H9 (cell line): Measurements from ENCODE around the gene LRRFIP2. TPM values are rescaled to one million over a fixed set of nuclear protein-coding genes. Genes with fewer than 3 reads are reported as not detected.

Experiments
- DNase-seq: peaks from one replicate; pipeline ENCODE4 v3.0.0-alpha.2; 2017
- H2AFZ ChIP-seq: one replicate; pipeline ENCODE4 v1.6.1; 2013; ENCODE audit warnings: mild to moderate bottlenecking, low read length, control low read depth, moderate library complexity
- H2AK5ac ChIP-seq: 2 replicates; pipeline ENCODE4 v1.6.1; 2013; ENCODE audit warnings: low read length, control low read depth, mixed read lengths; ENCODE audit not compliant: insufficient read length
- H2BK120ac ChIP-seq: one replicate; pipeline ENCODE4 v1.6.1; 2013; ENCODE audit warnings: low read depth, mild to moderate bottlenecking, low read length, control low read depth, inconsistent platforms; ENCODE audit not compliant: poor library complexity, severe bottlenecking
- H2BK12ac ChIP-seq: 2 replicates; pipeline ENCODE4 v1.6.1; 2013; ENCODE audit warnings: low read length, control low read depth, mixed read lengths, low read depth; ENCODE audit not compliant: insufficient read length
- H2BK15ac ChIP-seq: 2 replicates; pipeline ENCODE4 v1.6.1; 2013; ENCODE audit warnings: low read depth, low read length, control low read depth
- H2BK20ac ChIP-seq: one replicate; pipeline ENCODE4 v1.6.1; 2013; ENCODE audit warnings: low read depth, mild to moderate bottlenecking, low read length, control low read depth, inconsistent platforms; ENCODE audit not compliant: poor library complexity, severe bottlenecking
- H2BK5ac ChIP-seq: 2 replicates; pipeline ENCODE4 v1.6.1; 2013; ENCODE audit warnings: low read length, control low read depth, mixed read lengths; ENCODE audit not compliant: insufficient read length
- H3K14ac ChIP-seq: 2 replicates; pipeline ENCODE4 v1.6.1; 2013; ENCODE audit warnings: low read length, control low read depth; ENCODE audit not compliant: insufficient read depth
- H3K18ac ChIP-seq: 2 replicates; pipeline ENCODE4 v1.6.1; 2013; ENCODE audit warnings: low read depth, mild to moderate bottlenecking, mixed read lengths, low read length, control low read depth; ENCODE audit not compliant: insufficient read length
- H3K23ac ChIP-seq: 2 replicates; pipeline ENCODE4 v1.6.1; 2013; ENCODE audit warnings: low read length, control low read depth, mixed read lengths, low read depth; ENCODE audit not compliant: insufficient read length
- H3K23me2 ChIP-seq: 2 replicates; pipeline ENCODE4 v1.6.1; 2013; ENCODE audit warnings: low read depth, mild to moderate bottlenecking, mixed read lengths, low read length, control low read depth; ENCODE audit not compliant: insufficient read length, poor library complexity, severe bottlenecking
- H3K27ac ChIP-seq: 2 replicates; pipeline ENCODE4 v1.5.1; 2013; ENCODE audit warnings: low read length, control low read depth, mixed read lengths, low read depth; ENCODE audit not compliant: insufficient read length
- H3K27me3 ChIP-seq: 2 replicates; pipeline ENCODE4 v1.6.1; 2013; ENCODE audit warnings: low read length, control low read depth, inconsistent platforms; ENCODE audit not compliant: insufficient read depth
- H3K4ac ChIP-seq: 2 replicates; pipeline ENCODE4 v1.6.1; 2013; ENCODE audit warnings: low read depth, mild to moderate bottlenecking, control low read depth, inconsistent platforms, low read length, moderate library complexity
- H3K4me1 ChIP-seq: 2 replicates; pipeline ENCODE4 v1.6.1; 2013; ENCODE audit warnings: low read length, control low read depth, inconsistent platforms; ENCODE audit not compliant: insufficient read depth
- H3K4me2 ChIP-seq: 2 replicates; pipeline ENCODE4 v1.6.1; 2013; ENCODE audit warnings: low read length, control low read depth, mixed read lengths; ENCODE audit not compliant: insufficient read length, insufficient read depth
- H3K56ac ChIP-seq: 2 replicates; pipeline ENCODE4 v1.6.1; 2013; ENCODE audit warnings: low read depth, mild to moderate bottlenecking, mixed read lengths, low read length, control low read depth; ENCODE audit not compliant: insufficient read length
- H3K79me1 ChIP-seq: 2 replicates; pipeline ENCODE4 v1.6.1; 2013; ENCODE audit warnings: low read depth, mild to moderate bottlenecking, moderate library complexity, low read length, control low read depth, inconsistent platforms; ENCODE audit not compliant: insufficient read depth, poor library complexity, severe bottlenecking
- H3K79me2 ChIP-seq: 2 replicates; pipeline ENCODE4 v1.6.1; 2013; ENCODE audit warnings: low read length, control low read depth, inconsistent platforms; ENCODE audit not compliant: insufficient read depth
- H3K9ac ChIP-seq: 2 replicates; pipeline ENCODE4 v1.6.1; 2013; ENCODE audit warnings: low read length, control low read depth, mixed read lengths; ENCODE audit not compliant: insufficient read length; ENCODE audit errors: extremely low read depth
- H3K9me3 ChIP-seq: one replicate; pipeline ENCODE4 v1.6.1; 2013; ENCODE audit warnings: low read depth, low read length, inconsistent platforms; ENCODE audit not compliant: control insufficient read depth
- H3T11ph ChIP-seq: one replicate; pipeline ENCODE4 v1.6.1; 2013; ENCODE audit warnings: mild to moderate bottlenecking, low read length, control low read depth, inconsistent platforms
- H4K20me1 ChIP-seq: one replicate; pipeline ENCODE4 v1.6.1; 2013; ENCODE audit not compliant: control insufficient read depth, insufficient read length, insufficient read depth
- H4K5ac ChIP-seq: 2 replicates; pipeline ENCODE4 v1.6.1; 2013; ENCODE audit warnings: low read depth, mild to moderate bottlenecking, mixed read lengths, low read length, control low read depth; ENCODE audit not compliant: insufficient read length
- H4K8ac ChIP-seq: replicated peaks from 2 replicates; pipeline ENCODE4 v1.6.1; 2013; ENCODE audit warnings: low read length, control low read depth, mixed read lengths, low read depth; ENCODE audit not compliant: insufficient read length
- H4K91ac ChIP-seq: 2 replicates; pipeline ENCODE4 v1.6.1; 2013; ENCODE audit warnings: low read depth, mild to moderate bottlenecking, moderate library complexity, mixed read lengths, low read length, control low read depth; ENCODE audit not compliant: insufficient read length
- H3K27ac Mint-ChIP-seq, 3 experiments: 2 replicates in 2 of 3; 3 replicates in 1 of 3; pipeline ENCODE4 v1.8.0; 2020 to 2021; ENCODE audit warnings: mixed read lengths in 3 of 3, mild to moderate bottlenecking in 1 of 3, moderate library complexity in 1 of 3
- H3K27me3 Mint-ChIP-seq: 2 replicates; pipeline ENCODE4 v1.8.0; 2021; ENCODE audit warnings: low read depth, mild to moderate bottlenecking, moderate library complexity, mixed read lengths
- H3K36me3 Mint-ChIP-seq, 3 experiments: 2 replicates in 2 of 3; 3 replicates in 1 of 3; pipeline ENCODE4 v1.8.0; 2020 to 2021; ENCODE audit warnings: low read depth in 3 of 3, mixed read lengths in 3 of 3; ENCODE audit not compliant: insufficient read depth in 1 of 3
- H3K4me1 Mint-ChIP-seq, 2 experiments: 2 replicates each; pipeline ENCODE4 v1.8.0; 2020; ENCODE audit warnings: mixed read lengths in 2 of 2
- H3K4me3 Mint-ChIP-seq, 2 experiments: 2 replicates in 1 of 2; 3 replicates in 1 of 2; pipeline ENCODE4 v1.8.0; 2020 to 2021; ENCODE audit warnings: mild to moderate bottlenecking in 2 of 2, mixed read lengths in 2 of 2, moderate library complexity in 1 of 2
- H3K9me3 Mint-ChIP-seq, 2 experiments: 2 replicates in 1 of 2; 3 replicates in 1 of 2; pipeline ENCODE4 v1.8.0; 2020; ENCODE audit warnings: mild to moderate bottlenecking in 2 of 2, mixed read lengths in 2 of 2, moderate library complexity in 1 of 2
- CTCF ChIP-seq: fragments of 200-600 bp; sonication (generic); conservative IDR thresholded peaks from 3 replicates; pipeline ENCODE4 v1.8.0; 2021; ENCODE audit warnings: antibody characterized with exemption, mild to moderate bottlenecking
- WGBS: extraction: QIAGEN DNeasy Blood & Tissue Kit; methylation state at CpG from one replicate; pipeline ENCODE4 v1.1.7; 2013; ENCODE audit warnings: missing lambda C conversion rate, low lambda C conversion rate, mixed read lengths; ENCODE audit not compliant: insufficient read length; ENCODE audit errors: extremely low coverage; 5-methylcytosine and 5-hydroxymethylcytosine counted together
- total RNA-seq: library from RNA; stranded (reverse); gene quantifications from 2 replicates; pipeline ENCODE4 v1.2.1, GENCODE V29; 2021

The LRRFIP2 gene
- total RNA-seq, 1 experiment from 2014 or later: 30.7 TPM

DNA sequence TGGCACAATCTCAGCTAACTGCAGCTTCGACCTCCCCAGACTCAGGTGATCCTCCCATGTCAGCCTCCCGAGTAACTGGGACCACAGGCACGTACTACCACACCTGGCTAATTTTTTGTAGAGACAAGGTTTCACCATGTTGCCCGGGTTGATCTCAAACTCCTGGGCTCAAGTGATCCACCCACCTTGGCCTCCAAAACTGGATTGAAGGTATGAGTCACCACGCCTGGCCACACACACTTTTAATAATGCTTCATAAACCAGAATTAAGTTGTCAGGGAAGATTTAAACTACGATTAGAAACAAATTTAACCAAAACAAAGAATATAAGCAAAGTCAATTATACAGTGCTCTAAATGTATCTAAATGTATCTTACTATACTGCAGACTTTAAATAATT, 87.5 kb downstream of the LRRFIP2 start:
- no peak overlapping the region for H2BK12ac ChIP-seq
- H3T11ph ChIP-seq: no peak overlapping the region
- TF ChIP-seq CTCF: no peak
- no peaks in the 10 kb centered on the region for H3K27me3 ChIP-seq
- no peak overlapping the region for H2AK5ac ChIP-seq
- no peak overlapping the region for H3K56ac ChIP-seq
- no peaks in the 10 kb centered on the region for H3K9me3 ChIP-seq
- H3K14ac ChIP-seq: no peak overlapping the region
- H3K4me3 Mint-ChIP-seq: no peak overlapping the region
- no peaks in the 10 kb centered on the region for H3K79me1 ChIP-seq
- no peaks in the 10 kb centered on the region for H3K4me1 Mint-ChIP-seq
- WGBS: no CpG with 5 or more reads among the region's 6 CpGs
- no peaks in the 10 kb centered on the region for H3K4me1 ChIP-seq
- no peaks in the 10 kb centered on the region for H3K23me2 ChIP-seq
- H3K36me3 Mint-ChIP-seq: peaks cover 0 to 9% (median 6%) of the 10 kb centered on the region in 3 experiments; a peak in 5 of 7 replicates
- no peak overlapping the region for H2BK20ac ChIP-seq
- no peak overlapping the region for H4K5ac ChIP-seq
- H3K9me3 Mint-ChIP-seq: no peaks in the 10 kb centered on the region
- H3K9ac ChIP-seq: no peak overlapping the region
- H3K79me2 ChIP-seq: no peaks in the 10 kb centered on the region
- no peak overlapping the region for H3K23ac ChIP-seq
- H2BK5ac ChIP-seq: no peak overlapping the region
- no peak overlapping the region for H3K4me2 ChIP-seq
- no peak overlapping the region for H3K18ac ChIP-seq
- H4K8ac ChIP-seq: no peak overlapping the region
- no peak overlapping the region for H4K91ac ChIP-seq
- no peaks in the 10 kb centered on the region for H3K27me3 Mint-ChIP-seq
- no peaks in the 10 kb centered on the region for H4K20me1 ChIP-seq
- no peak overlapping the region for H3K27ac ChIP-seq
- no peak for DNase-seq
- no peak overlapping the region for H2BK120ac ChIP-seq
- H2AFZ ChIP-seq: no peak overlapping the region
- H3K27ac Mint-ChIP-seq: peak overlapping the region in 1 of 3 experiments; percentile 53; a peak in 3 of 7 replicates
- no peak overlapping the region for H3K4ac ChIP-seq
- H2BK15ac ChIP-seq: no peak overlapping the region
